Measurements from ENCODE around the gene FBXL13. TPM values are rescaled to one million over a fixed set of nuclear protein-coding genes. Genes with fewer than 3 reads are reported as not detected.
"Not testable (repeated sequence)": the region's sequence is repeated elsewhere in the genome, so short reads cannot be mapped to it uniquely, and the experiment has no call there.

FBXL13 gene
- total and polyA plus RNA-seq, 2 experiments from 2014 or later = 0.24 to 0.43 TPM

DNA sequence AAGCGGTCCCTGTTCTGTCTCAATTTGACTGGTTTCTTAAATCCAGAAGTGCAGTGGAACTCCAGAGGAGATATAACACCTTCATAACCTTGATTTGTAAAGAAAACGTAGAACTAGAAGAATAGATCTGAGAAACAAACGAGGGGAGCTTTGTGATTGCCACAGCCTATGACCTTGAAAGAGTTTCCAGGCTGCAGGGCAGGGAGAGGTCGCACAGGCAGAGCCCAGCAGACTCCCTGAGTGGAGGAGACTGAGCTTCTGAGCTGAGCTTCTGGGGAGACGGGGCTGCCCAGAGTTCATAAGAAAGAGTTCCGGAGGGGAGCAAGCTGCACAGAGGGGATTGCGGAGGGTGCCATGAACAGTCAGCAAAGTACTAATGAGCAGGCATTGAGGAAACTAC lies 268.0 kb downstream of the FBXL13 start:
- in situ Hi-C loops (cut with MboI) = no loop called here
- Histone ChIP-seq H3K79me2 (ENCODE audit: insufficient read depth) (no peaks in the 10 kb centered on the region), H3K4me2 (ENCODE audit: unreplicated experiment) (no peak overlapping the region)

DNA sequence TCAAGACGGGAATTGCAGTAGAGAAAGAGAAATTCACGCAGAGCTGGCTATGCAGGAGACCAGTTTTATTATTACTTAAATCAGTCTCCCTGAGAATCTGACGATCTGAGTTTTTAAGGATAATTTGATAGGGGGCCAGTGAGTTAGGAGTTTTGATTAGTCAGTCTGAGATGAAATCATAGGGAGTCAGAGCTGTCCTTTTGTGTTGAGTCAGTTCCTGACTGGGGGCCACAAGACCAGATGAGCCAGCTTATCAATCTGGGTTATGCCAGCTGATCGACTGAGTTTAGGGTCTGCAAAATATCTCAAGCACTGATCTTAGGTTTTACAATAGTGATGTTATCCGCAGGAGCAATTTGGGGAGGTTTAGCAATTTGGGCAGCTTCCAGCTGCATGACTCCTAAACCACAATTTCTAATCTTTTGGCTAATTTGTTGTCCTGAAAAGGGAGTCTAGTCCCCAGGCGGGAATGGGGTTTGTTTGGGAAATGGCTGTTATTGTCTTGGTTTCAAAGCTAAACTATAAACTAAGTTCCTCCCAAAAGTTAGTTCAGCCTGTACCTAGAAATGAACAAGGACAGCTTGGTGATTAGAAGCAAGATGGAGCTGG lies 278.5 kb downstream of the FBXL13 start:
- H3K36me3 ChIP-seq (ENCODE audit: low read depth); H4K20me1 ChIP-seq (ENCODE audit: insufficient read depth); H3K79me2 ChIP-seq (ENCODE audit: insufficient read depth); H3F3A ChIP-seq (ENCODE audit: insufficient read depth); in situ Hi-C loops (cut with MboI); H3K4me3 ChIP-seq; H3K9me2 ChIP-seq (ENCODE audit: insufficient read depth); H3K27me3 ChIP-seq (replicated peaks; ENCODE audit: insufficient read depth); H3K4me1 ChIP-seq (ENCODE audit: insufficient read depth); H2AFZ ChIP-seq; H3K9me3 ChIP-seq (ENCODE audit: low read depth); H3K4me2 ChIP-seq (ENCODE audit: unreplicated experiment); H3K9ac ChIP-seq; H3K27ac ChIP-seq: not testable (repeated sequence)
- peak; percentile 23 for DNase-seq
- 60 to 64% methylated on average over 5 of the region's 6 CpGs for WGBS, 2 experiments (ENCODE audit: low coverage in 1 of 2, low lambda C conversion rate in 2 of 2, missing lambda C conversion rate in 2 of 2)

More for the DNA sequence above, 268.0 kb downstream of the FBXL13 start:
- 92 to 94% methylated on average over 7 of the region's 7 CpGs for WGBS, 2 experiments (ENCODE audit: low coverage in 1 of 2, low lambda C conversion rate in 2 of 2, missing lambda C conversion rate in 2 of 2)
- TF ChIP-seq EZH2phosphoT487 (IDR thresholded peaks at IDR 0.05; ENCODE audit: insufficient read depth, low read depth) (no peak), EZH2 (IDR thresholded peaks at IDR 0.05; ENCODE audit: insufficient read depth, poor library complexity, severe bottlenecking) (no peak)
- Histone ChIP-seq H3K4me1 (ENCODE audit: insufficient read depth) (no peaks in the 10 kb centered on the region), H3K27me3 (replicated peaks; ENCODE audit: insufficient read depth) (no peaks in the 10 kb centered on the region), H3K4me3 (no peak overlapping the region), H3K9ac (no peak overlapping the region), H3K9me2 (ENCODE audit: insufficient read depth) (no peaks in the 10 kb centered on the region), H3K9me3 (ENCODE audit: low read depth) (no peaks in the 10 kb centered on the region), H2AFZ (no peak overlapping the region), H3F3A (ENCODE audit: insufficient read depth) (no peaks in the 10 kb centered on the region), H3K36me3 (ENCODE audit: low read depth) (no peaks in the 10 kb centered on the region; the same call in 1 of the 2 replicates), H3K27ac (no peak overlapping the region), H4K20me1 (ENCODE audit: insufficient read depth) (no peaks in the 10 kb centered on the region)
- DNase-seq = no peak

DNA sequence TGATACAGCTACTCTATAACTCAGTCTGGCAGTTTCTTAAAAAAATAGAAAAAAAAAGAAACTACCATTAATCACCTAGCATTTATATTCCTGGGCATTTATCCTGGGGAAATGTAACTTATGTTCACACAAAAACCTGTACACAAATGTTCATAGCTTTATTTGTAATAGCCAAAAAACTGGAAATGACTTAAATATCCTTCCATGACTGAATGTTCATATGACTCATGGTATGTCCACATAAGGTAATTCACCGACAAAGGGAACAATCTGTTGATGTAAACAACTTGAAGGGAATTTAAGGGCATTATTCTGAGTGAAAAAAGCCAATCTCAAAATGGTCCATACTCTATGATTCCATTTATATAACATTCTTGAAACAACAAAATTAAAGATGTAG lies 280.0 kb downstream of the FBXL13 start:
- H3K9me3 ChIP-seq (ENCODE audit: low read depth); H3K9me2 ChIP-seq (ENCODE audit: insufficient read depth); H3K4me2 ChIP-seq (ENCODE audit: unreplicated experiment); H3K36me3 ChIP-seq (ENCODE audit: low read depth); in situ Hi-C loops (cut with MboI); H3K4me3 ChIP-seq; H3K4me1 ChIP-seq (ENCODE audit: insufficient read depth); H2AFZ ChIP-seq; H4K20me1 ChIP-seq (ENCODE audit: insufficient read depth); H3K79me2 ChIP-seq (ENCODE audit: insufficient read depth); H3K27ac ChIP-seq; H3F3A ChIP-seq (ENCODE audit: insufficient read depth); H3K27me3 ChIP-seq (replicated peaks; ENCODE audit: insufficient read depth); H3K9ac ChIP-seq: not testable (repeated sequence)
- 0 to 10% methylated on average over 1 of the region's 1 CpG for WGBS, 2 experiments (ENCODE audit: low coverage in 1 of 2, low lambda C conversion rate in 2 of 2, missing lambda C conversion rate in 2 of 2)
- DNase-seq = peak; percentile 19

DNA sequence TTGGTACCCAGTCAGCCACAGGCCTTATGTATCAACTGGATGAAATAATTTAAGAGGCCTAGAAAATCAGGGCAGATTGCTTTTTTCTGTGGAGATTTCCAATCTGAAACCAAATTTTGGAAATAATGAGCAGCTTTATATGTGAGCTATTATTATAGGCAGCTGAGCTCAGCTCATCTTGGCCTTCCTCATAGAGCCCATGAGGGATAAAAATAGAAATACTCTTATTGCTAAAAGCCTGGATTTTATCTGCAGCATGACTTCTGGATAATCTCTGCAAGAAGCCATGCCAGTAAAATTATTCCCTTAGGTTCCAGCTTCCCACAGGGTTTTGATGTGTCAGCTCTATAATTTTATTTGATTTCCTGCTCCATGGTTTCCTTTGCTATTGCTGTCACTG lies 282.8 kb downstream of the FBXL13 start:
- H3K79me2 ChIP-seq (ENCODE audit: insufficient read depth); in situ Hi-C loops (cut with MboI); H4K20me1 ChIP-seq (ENCODE audit: insufficient read depth); H3K36me3 ChIP-seq (ENCODE audit: low read depth); H2AFZ ChIP-seq; H3K4me2 ChIP-seq (ENCODE audit: unreplicated experiment); H3K9me3 ChIP-seq (ENCODE audit: low read depth); H3K4me3 ChIP-seq; H3K27ac ChIP-seq; H3K9ac ChIP-seq; DNase-seq; H3K4me1 ChIP-seq (ENCODE audit: insufficient read depth); H3K9me2 ChIP-seq (ENCODE audit: insufficient read depth); H3F3A ChIP-seq (ENCODE audit: insufficient read depth); H3K27me3 ChIP-seq (replicated peaks; ENCODE audit: insufficient read depth): not testable (repeated sequence)

DNA sequence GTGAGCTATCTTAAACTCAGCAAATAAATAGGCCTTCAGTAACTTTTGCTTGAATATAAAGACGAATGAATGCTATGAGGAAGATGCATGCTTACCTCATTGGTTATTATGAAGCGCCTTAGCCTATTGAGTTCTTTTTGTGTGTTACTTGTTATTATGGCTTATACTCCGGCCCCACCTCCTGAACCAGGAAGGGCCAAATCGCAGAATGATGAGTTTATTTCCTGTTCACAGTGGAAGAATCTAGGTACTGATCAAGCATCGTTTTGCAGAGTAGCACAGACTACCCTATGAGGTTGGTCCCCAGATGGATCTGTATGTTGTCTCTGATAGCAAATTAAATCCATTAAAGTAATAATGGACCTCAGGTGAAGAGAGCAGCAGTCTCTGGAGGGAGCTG lies 283.2 kb downstream of the FBXL13 start:
- 82% methylated on average over 5 of the region's 5 CpGs for WGBS, 2 experiments (ENCODE audit: low coverage in 1 of 2, low lambda C conversion rate in 2 of 2, missing lambda C conversion rate in 2 of 2)
- H3K4me2 ChIP-seq (ENCODE audit: unreplicated experiment); DNase-seq; H3K27me3 ChIP-seq (replicated peaks; ENCODE audit: insufficient read depth); H3K9me3 ChIP-seq (ENCODE audit: low read depth); H3F3A ChIP-seq (ENCODE audit: insufficient read depth); H3K9ac ChIP-seq; H3K9me2 ChIP-seq (ENCODE audit: insufficient read depth); H2AFZ ChIP-seq; H4K20me1 ChIP-seq (ENCODE audit: insufficient read depth); H3K36me3 ChIP-seq (ENCODE audit: low read depth); H3K4me1 ChIP-seq (ENCODE audit: insufficient read depth); H3K79me2 ChIP-seq (ENCODE audit: insufficient read depth); H3K4me3 ChIP-seq; H3K27ac ChIP-seq; in situ Hi-C loops (cut with MboI): not testable (repeated sequence)

DNA sequence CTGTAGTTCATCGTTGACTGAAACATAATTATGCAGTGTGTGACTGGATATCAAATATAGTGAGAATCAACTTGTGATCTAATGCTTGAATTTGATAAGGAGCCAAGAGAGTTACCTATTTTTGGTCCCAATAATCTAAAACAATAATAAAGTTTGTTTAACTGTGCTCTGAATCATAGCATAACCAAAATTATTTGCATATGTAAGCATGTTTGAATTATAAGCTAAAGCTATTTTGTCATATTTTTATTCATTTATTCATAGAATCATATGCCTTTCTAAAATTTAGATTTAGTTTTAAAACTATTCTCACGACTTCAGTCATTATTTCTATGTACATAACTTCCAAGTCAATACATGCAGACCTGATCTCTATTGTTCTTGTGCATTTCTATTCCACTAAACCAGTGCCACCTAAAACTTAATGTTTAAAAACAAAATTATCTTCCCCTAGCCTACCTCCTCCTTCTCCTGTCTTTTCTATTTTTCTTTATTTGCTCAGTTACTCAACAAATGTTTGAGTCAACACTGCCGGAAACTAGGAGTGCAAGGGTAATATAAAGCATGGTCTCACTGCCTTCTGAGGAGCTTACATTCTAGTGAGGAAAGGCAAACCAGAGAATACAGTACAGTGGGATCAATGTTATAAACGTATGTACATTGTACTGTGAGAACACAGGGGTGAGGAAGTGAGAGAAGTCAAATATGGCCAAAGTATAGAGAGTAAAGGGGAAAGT lies 284.1 kb downstream of the FBXL13 start:
- not testable (repeated sequence) for H3K36me3 ChIP-seq (ENCODE audit: low read depth)
- WGBS, 2 experiments (ENCODE audit: low coverage in 1 of 2, low lambda C conversion rate in 2 of 2, missing lambda C conversion rate in 2 of 2) = 75 to 80% methylated on average over 4 of the region's 4 CpGs

DNA sequence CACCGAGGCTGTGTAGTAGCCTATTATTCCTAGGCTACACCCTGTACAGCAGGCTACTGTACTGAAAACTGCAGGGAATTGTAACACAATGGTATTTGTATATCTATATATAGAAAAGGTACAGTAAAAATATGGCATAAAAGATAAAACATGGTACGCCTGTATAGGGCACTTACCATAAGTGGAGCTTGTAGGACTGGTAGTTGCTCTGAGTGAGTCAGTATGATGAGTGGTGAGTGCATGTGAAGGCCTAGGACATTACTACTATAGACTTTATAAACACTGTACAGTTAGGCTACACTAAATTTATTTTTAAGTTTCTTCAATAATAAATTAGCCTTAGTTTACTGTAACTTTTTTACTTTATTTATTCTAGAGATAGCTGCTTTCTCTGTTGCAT lies 285.8 kb downstream of the FBXL13 start:
- H3K9me2 ChIP-seq (ENCODE audit: insufficient read depth); H3K27ac ChIP-seq; H3K4me2 ChIP-seq (ENCODE audit: unreplicated experiment); H3K9me3 ChIP-seq (ENCODE audit: low read depth); H3K79me2 ChIP-seq (ENCODE audit: insufficient read depth); H3K4me3 ChIP-seq; H4K20me1 ChIP-seq (ENCODE audit: insufficient read depth); in situ Hi-C loops (cut with MboI); H3K4me1 ChIP-seq (ENCODE audit: insufficient read depth); H3K36me3 ChIP-seq (ENCODE audit: low read depth); H2AFZ ChIP-seq; DNase-seq; H3F3A ChIP-seq (ENCODE audit: insufficient read depth); H3K27me3 ChIP-seq (replicated peaks; ENCODE audit: insufficient read depth); H3K9ac ChIP-seq: not testable (repeated sequence)
- WGBS, 2 experiments (ENCODE audit: low coverage in 1 of 2, low lambda C conversion rate in 2 of 2, missing lambda C conversion rate in 2 of 2) = 95 to 98% methylated on average over 2 of the region's 2 CpGs

More for the DNA sequence above, 284.1 kb downstream of the FBXL13 start:
- H3K27ac ChIP-seq; H3F3A ChIP-seq (ENCODE audit: insufficient read depth); H3K9ac ChIP-seq; H2AFZ ChIP-seq; DNase-seq; H3K79me2 ChIP-seq (ENCODE audit: insufficient read depth); H3K9me2 ChIP-seq (ENCODE audit: insufficient read depth); H3K27me3 ChIP-seq (replicated peaks; ENCODE audit: insufficient read depth); H3K9me3 ChIP-seq (ENCODE audit: low read depth); H3K4me2 ChIP-seq (ENCODE audit: unreplicated experiment); H4K20me1 ChIP-seq (ENCODE audit: insufficient read depth); H3K4me3 ChIP-seq; in situ Hi-C loops (cut with MboI); H3K4me1 ChIP-seq (ENCODE audit: insufficient read depth): not testable (repeated sequence)

Data from GM23248 (cell line).